ENCODE data around the gene FARSB.

The FARSB gene

GRCh38 chr2:222669353-222669752 is 13.5 kb upstream of the FARSB start:
- no peak overlapping the region for H3K27ac ChIP-seq (ENCODE audit: low read depth, low read length)

GRCh38 chr2:222668494-222669154 is 12.7 kb upstream of the FARSB start:
- Histone ChIP-seq H3K9ac (ENCODE audit: low read length in 5 of 5) (no peak overlapping the region), H3K9me3 (ENCODE audit: control insufficient read depth in 5 of 5, low read length in 5 of 5) (no peaks in the 10 kb centered on the region), H3K27me3 (ENCODE audit: control insufficient read depth in 5 of 5, insufficient read depth in 4 of 5, low read length in 5 of 5) (peaks cover 0 to 4% (median 0%) of the 10 kb centered on the region in 5 donors), H3K4me3 (ENCODE audit: low read depth in 1 of 5, low read length in 5 of 5) (no peak overlapping the region), H3K36me3 (ENCODE audit: control insufficient read depth in 5 of 5, insufficient read depth in 5 of 5, low read length in 5 of 5) (no peaks in the 10 kb centered on the region), H3K27ac (ENCODE audit: low read depth, low read length) (peak overlapping the region; percentile 1), H3K4me1 (ENCODE audit: control insufficient read depth in 5 of 5, insufficient read depth in 5 of 5, low read length in 5 of 5) (peaks cover 0 to 40% (median 24%) of the 10 kb centered on the region in 5 donors)

More at GRCh38 chr2:222669353-222669752, 13.5 kb upstream of the FARSB start:
- Histone ChIP-seq H3K4me3 (ENCODE audit: low read depth in 1 of 5, low read length in 5 of 5) (no peak overlapping the region), H3K4me1 (ENCODE audit: control insufficient read depth in 5 of 5, insufficient read depth in 5 of 5, low read length in 5 of 5) (peaks cover 0 to 41% (median 24%) of the 10 kb centered on the region in 5 donors), H3K27me3 (ENCODE audit: control insufficient read depth in 5 of 5, insufficient read depth in 4 of 5, low read length in 5 of 5) (peaks cover 0 to 4% (median 0%) of the 10 kb centered on the region in 5 donors), H3K9me3 (ENCODE audit: control insufficient read depth in 5 of 5, low read length in 5 of 5) (no peaks in the 10 kb centered on the region), H3K9ac (ENCODE audit: low read length in 5 of 5) (no peak overlapping the region), H3K36me3 (ENCODE audit: control insufficient read depth in 5 of 5, insufficient read depth in 5 of 5, low read length in 5 of 5) (no peaks in the 10 kb centered on the region)

GRCh38 chr2:222663479-222663878 is 7.6 kb upstream of the FARSB start:
- Histone ChIP-seq H3K4me1 (ENCODE audit: control insufficient read depth in 5 of 5, insufficient read depth in 5 of 5, low read length in 5 of 5) (peaks cover 0 to 8% (median 3%) of the 10 kb centered on the region in 5 donors), H3K4me3 (ENCODE audit: low read depth in 1 of 5, low read length in 5 of 5) (no peak overlapping the region), H3K9me3 (ENCODE audit: control insufficient read depth in 5 of 5, low read length in 5 of 5) (no peaks in the 10 kb centered on the region), H3K27me3 (ENCODE audit: control insufficient read depth in 5 of 5, insufficient read depth in 4 of 5, low read length in 5 of 5) (no peaks in the 10 kb centered on the region), H3K27ac (ENCODE audit: low read depth, low read length) (no peak overlapping the region), H3K36me3 (ENCODE audit: control insufficient read depth in 5 of 5, insufficient read depth in 5 of 5, low read length in 5 of 5) (no peaks in the 10 kb centered on the region), H3K9ac (ENCODE audit: low read length in 5 of 5) (no peak overlapping the region)

- H3K27me3 ChIP-seq (ENCODE audit: control insufficient read depth in 5 of 5, insufficient read depth in 4 of 5, low read length in 5 of 5) = no peaks in the 10 kb centered on the region
- H3K36me3 ChIP-seq (ENCODE audit: control insufficient read depth in 5 of 5, insufficient read depth in 5 of 5, low read length in 5 of 5) = no peaks in the 10 kb centered on the region
- H3K9ac ChIP-seq (ENCODE audit: low read length in 5 of 5) = peak overlapping the region in 4 of 5 donors; percentile 94 to 100 (median 98)
- H3K27ac ChIP-seq (ENCODE audit: low read depth, low read length) = peak overlapping the region; percentile 99
- H3K4me3 ChIP-seq (ENCODE audit: low read depth in 1 of 5, low read length in 5 of 5) = peak overlapping the region; percentile 75 to 98 (median 98)
- H3K4me1 ChIP-seq (ENCODE audit: control insufficient read depth in 5 of 5, insufficient read depth in 5 of 5, low read length in 5 of 5) = peaks cover 0 to 26% (median 24%) of the 10 kb centered on the region in 5 donors
- H3K9me3 ChIP-seq (ENCODE audit: control insufficient read depth in 5 of 5, low read length in 5 of 5) = no peaks in the 10 kb centered on the region
These were observed 894 bp upstream of the FARSB start for GRCh38 chr2:222656526-222657446.

- Histone ChIP-seq H3K4me3 (ENCODE audit: low read depth in 1 of 5, low read length in 5 of 5) (no peak overlapping the region), H3K27ac (ENCODE audit: low read depth, low read length) (no peak overlapping the region), H3K27me3 (ENCODE audit: control insufficient read depth in 5 of 5, insufficient read depth in 4 of 5, low read length in 5 of 5) (no peaks in the 10 kb centered on the region), H3K9ac (ENCODE audit: low read length in 5 of 5) (peak overlapping the region in 2 of 5 donors; percentile 23 to 98), H3K36me3 (ENCODE audit: control insufficient read depth in 5 of 5, insufficient read depth in 5 of 5, low read length in 5 of 5) (peaks cover 1 to 5% (median 2%) of the 10 kb centered on the region in 5 donors), H3K4me1 (ENCODE audit: control insufficient read depth in 5 of 5, insufficient read depth in 5 of 5, low read length in 5 of 5) (peaks cover 0 to 26% (median 24%) of the 10 kb centered on the region in 5 donors), H3K9me3 (ENCODE audit: control insufficient read depth in 5 of 5, low read length in 5 of 5) (no peaks in the 10 kb centered on the region)
These were observed 2.6 kb downstream of the FARSB start for GRCh38 chr2:222653280-222653679.

- H3K27me3 ChIP-seq (ENCODE audit: control insufficient read depth in 5 of 5, insufficient read depth in 4 of 5, low read length in 5 of 5) = no peaks in the 10 kb centered on the region
- H3K36me3 ChIP-seq (ENCODE audit: control insufficient read depth in 5 of 5, insufficient read depth in 5 of 5, low read length in 5 of 5) = peaks cover 4 to 10% (median 5%) of the 10 kb centered on the region in 5 donors
- peak overlapping the region in 2 of 5 donors; percentile 6 to 23 for H3K9ac ChIP-seq (ENCODE audit: low read length in 5 of 5)
- peaks cover 0 to 26% (median 24%) of the 10 kb centered on the region in 5 donors for H3K4me1 ChIP-seq (ENCODE audit: control insufficient read depth in 5 of 5, insufficient read depth in 5 of 5, low read length in 5 of 5)
- H3K9me3 ChIP-seq (ENCODE audit: control insufficient read depth in 5 of 5, low read length in 5 of 5) = no peaks in the 10 kb centered on the region
- H3K27ac ChIP-seq (ENCODE audit: low read depth, low read length) = no peak overlapping the region
- H3K4me3 ChIP-seq (ENCODE audit: low read depth in 1 of 5, low read length in 5 of 5) = no peak overlapping the region
These were observed 3.2 kb downstream of the FARSB start for GRCh38 chr2:222652491-222653255.

GRCh38 chr2:222651718-222652418 is 4.0 kb downstream of the FARSB start:
- no peaks in the 10 kb centered on the region for H3K27me3 ChIP-seq (ENCODE audit: control insufficient read depth in 5 of 5, insufficient read depth in 4 of 5, low read length in 5 of 5)
- H3K27ac ChIP-seq (ENCODE audit: low read depth, low read length) = no peak overlapping the region
- peaks cover 0 to 24% (median 21%) of the 10 kb centered on the region in 5 donors for H3K4me1 ChIP-seq (ENCODE audit: control insufficient read depth in 5 of 5, insufficient read depth in 5 of 5, low read length in 5 of 5)
- peak overlapping the region in 1 of 5 donors; percentile 6 for H3K9ac ChIP-seq (ENCODE audit: low read length in 5 of 5)
- no peak overlapping the region for H3K4me3 ChIP-seq (ENCODE audit: low read depth in 1 of 5, low read length in 5 of 5)
- no peaks in the 10 kb centered on the region for H3K9me3 ChIP-seq (ENCODE audit: control insufficient read depth in 5 of 5, low read length in 5 of 5)
- peaks cover 4 to 17% (median 11%) of the 10 kb centered on the region in 5 donors for H3K36me3 ChIP-seq (ENCODE audit: control insufficient read depth in 5 of 5, insufficient read depth in 5 of 5, low read length in 5 of 5)

- H3K4me1 ChIP-seq (ENCODE audit: control insufficient read depth in 5 of 5, insufficient read depth in 5 of 5, low read length in 5 of 5) = peaks cover 0 to 8% (median 6%) of the 10 kb centered on the region in 5 donors
- peak overlapping the region in 1 of 5 donors; percentile 16 for H3K9ac ChIP-seq (ENCODE audit: low read length in 5 of 5)
- no peak overlapping the region for H3K4me3 ChIP-seq (ENCODE audit: low read depth in 1 of 5, low read length in 5 of 5)
- H3K27ac ChIP-seq (ENCODE audit: low read depth, low read length) = no peak overlapping the region
- H3K36me3 ChIP-seq (ENCODE audit: control insufficient read depth in 5 of 5, insufficient read depth in 5 of 5, low read length in 5 of 5) = peaks cover 13 to 28% (median 16%) of the 10 kb centered on the region in 5 donors
- H3K27me3 ChIP-seq (ENCODE audit: control insufficient read depth in 5 of 5, insufficient read depth in 4 of 5, low read length in 5 of 5) = no peaks in the 10 kb centered on the region
- H3K9me3 ChIP-seq (ENCODE audit: control insufficient read depth in 5 of 5, low read length in 5 of 5) = no peaks in the 10 kb centered on the region
These were observed 6.1 kb downstream of the FARSB start for GRCh38 chr2:222649801-222650200.

GRCh38 chr2:222646008-222646407 is 9.9 kb downstream of the FARSB start:
- Histone ChIP-seq H3K36me3 (ENCODE audit: control insufficient read depth in 5 of 5, insufficient read depth in 5 of 5, low read length in 5 of 5) (peaks cover 18 to 40% (median 28%) of the 10 kb centered on the region in 5 donors), H3K9ac (ENCODE audit: low read length in 5 of 5) (no peak overlapping the region), H3K27me3 (ENCODE audit: control insufficient read depth in 5 of 5, insufficient read depth in 4 of 5, low read length in 5 of 5) (no peaks in the 10 kb centered on the region), H3K9me3 (ENCODE audit: control insufficient read depth in 5 of 5, low read length in 5 of 5) (no peaks in the 10 kb centered on the region), H3K4me1 (ENCODE audit: control insufficient read depth in 5 of 5, insufficient read depth in 5 of 5, low read length in 5 of 5) (peaks cover 0 to 4% (median 0%) of the 10 kb centered on the region in 5 donors), H3K27ac (ENCODE audit: low read depth, low read length) (no peak overlapping the region), H3K4me3 (ENCODE audit: low read depth in 1 of 5, low read length in 5 of 5) (no peak overlapping the region)

Data from subcutaneous abdominal adipose tissue (tissue), 5 donors.